Psoas muscle (tissue), 8 donors: Measurements from ENCODE around the gene KCNQ5. TPM values are rescaled to one million over a fixed set of nuclear protein-coding genes. Genes with fewer than 3 reads are reported as not detected.

Experiments used
- ATAC-seq, 4 donors: fragments of 200-7000 bp; cut with Tn5 transposase; one replicate each; pipeline ENCODE4 v1.9.1; 2020; ENCODE audit warnings: moderate library complexity in 3 of 4, mild to moderate bottlenecking in 2 of 4
- DNase-seq, 2 donors: peaks; one replicate each; pipeline ENCODE4 v3.0.0-alpha.2; 2020
- H3K27ac ChIP-seq: fragments of 200-600 bp; one replicate; pipeline ENCODE4 v1.8.0; 2022
- H3K27me3 ChIP-seq, 3 donors: fragments of 200-600 bp in 1 of 3; one replicate each; pipeline versions ENCODE4 v1.6.1 to v1.8.0; 2013 to 2022; ENCODE audit warnings: low read length in 2 of 3, mild to moderate bottlenecking in 2 of 3, moderate library complexity in 1 of 3; ENCODE audit not compliant: insufficient read depth in 3 of 3
- H3K36me3 ChIP-seq, 2 donors: fragments of 200-600 bp in 1 of 2; one replicate each; pipeline versions ENCODE4 v1.6.1 to v1.8.0; 2013 to 2022; ENCODE audit warnings: low read depth in 1 of 2, mild to moderate bottlenecking in 1 of 2, moderate library complexity in 1 of 2; ENCODE audit not compliant: insufficient read depth in 1 of 2
- H3K4me1 ChIP-seq: fragments of 200-600 bp; one replicate; pipeline ENCODE4 v1.8.0; 2022
- H3K4me3 ChIP-seq: fragments of 200-600 bp; one replicate; pipeline ENCODE4 v1.8.0; 2022; ENCODE audit warnings: mild to moderate bottlenecking
- H3K9me3 ChIP-seq: fragments of 200-600 bp; one replicate; pipeline ENCODE4 v1.8.0; 2022
- CTCF ChIP-seq: fragments of 200-600 bp; IDR thresholded peaks from one replicate; pipeline ENCODE4 v1.8.0; 2022; ENCODE audit warnings: antibody characterized with exemption
- WGBS, 3 donors: extraction: QIAGEN DNeasy Blood & Tissue Kit; methylation state at CpG; one replicate each; pipeline versions ENCODE4 v1.1.6 to v1.1.7; 2013; 5-methylcytosine and 5-hydroxymethylcytosine counted together
- intact Hi-C, 2 donors: fragments of 100-400 bp; cut with DNase I; formaldehyde crosslinking; loops; one replicate each; pipeline versions ENCODE4 v1.11.0 to v1.14.2; 2022
- polyA plus RNA-seq, 3 donors: library from polyadenylated mRNA; stranded (reverse); fragments of 200-250 nt; gene quantifications; one replicate each; pipeline ENCODE4 v1.2.3, GENCODE V29; 2013
- total RNA-seq, 4 donors: library from RNA; stranded (reverse); fragmentation: NEBNext Ultra II Directional in 2 of 4; extraction: Animal tissue kit (Norgen Biotek cat#: 25700) in 2 of 4; gene quantifications; one replicate each; pipeline versions ENCODE4 v1.2.1 to v1.2.4, GENCODE V29; 2021 to 2023
- donor health status: healthy with polysubstance abuse.
- donor health status: DM: no; HTN: no; CAD: no; lungs with moderate emphysema.
- donor health status: Bipolar disorder and iron deficiency.
- donor health status: healthy.
- donor health status: DM: yes; HTN: yes; CAD: no.
- donor health status: DM: no; HTN: no; CAD: no.
- donor health status: DM: no; HTN: no; CAD: no.
- donor health status: DM: yes; HTN: yes; CAD: no.

Gene KCNQ5
- total and polyA plus RNA-seq, 7 donors, result 4.4 to 90.7 (median 25.7) TPM

GRCh38 chr6:73041051-73041450, 419.2 kb downstream of the KCNQ5 start:
- H3K9me3 ChIP-seq, result peaks cover 12% of the 10 kb centered on the region
- H3K36me3 ChIP-seq, result no peaks in the 10 kb centered on the region
- ATAC-seq, result peak in 1 of 4 donors; percentile 15
- intact Hi-C loops, result no loop called here
- peak overlapping the region; percentile 14 for H3K27ac ChIP-seq
- 24 to 47% (median 35%) methylated on average over 3 of the region's 3 CpGs for WGBS, 3 donors
- peaks cover 36% of the 10 kb centered on the region for H3K4me1 ChIP-seq
- TF ChIP-seq CTCF, result no peak
- no peak for DNase-seq
- H3K27me3 ChIP-seq, result no peaks in the 10 kb centered on the region
- H3K4me3 ChIP-seq, result no peak overlapping the region

GRCh38 chr6:73042892-73043291, 421.0 kb downstream of the KCNQ5 start:
- WGBS, 3 donors, result 95 to 98% (median 97%) methylated on average over 1 of the region's 1 CpG
- no peaks in the 10 kb centered on the region for H3K27me3 ChIP-seq
- ATAC-seq (peak in 1 of 4 donors; percentile 12), DNase-seq (no peak)
- intact Hi-C loops, result no loop called here
- H3K4me3 ChIP-seq, result no peak overlapping the region
- no peak overlapping the region for H3K27ac ChIP-seq
- H3K4me1 ChIP-seq, result peaks cover 38% of the 10 kb centered on the region
- no peaks in the 10 kb centered on the region for H3K36me3 ChIP-seq
- peaks cover 11% of the 10 kb centered on the region for H3K9me3 ChIP-seq
- no peak for TF ChIP-seq CTCF

GRCh38 chr6:73043446-73043845, 421.6 kb downstream of the KCNQ5 start:
- Histone ChIP-seq H3K27ac (no peak overlapping the region), H3K4me1 (peaks cover 38% of the 10 kb centered on the region), H3K27me3 (no peaks in the 10 kb centered on the region), H3K36me3 (no peaks in the 10 kb centered on the region), H3K4me3 (no peak overlapping the region), H3K9me3 (peaks cover 6% of the 10 kb centered on the region)
- DNase-seq (no peak), ATAC-seq (no peak)
- WGBS, 3 donors, result 68 to 79% (median 74%) methylated on average over 1 of the region's 1 CpG
- intact Hi-C loops, result no loop called here
- no peak for TF ChIP-seq CTCF

GRCh38 chr6:73045609-73046008, 423.7 kb downstream of the KCNQ5 start:
- intact Hi-C loops, result no loop called here
- Histone ChIP-seq H3K4me3 (no peak overlapping the region), H3K36me3 (no peaks in the 10 kb centered on the region), H3K27me3 (no peaks in the 10 kb centered on the region), H3K27ac (no peak overlapping the region), H3K4me1 (peaks cover 34% of the 10 kb centered on the region), H3K9me3 (no peaks in the 10 kb centered on the region)
- 33 to 62% (median 40%) methylated on average over 2 of the region's 2 CpGs for WGBS, 3 donors
- no peak for TF ChIP-seq CTCF
- no peak for DNase-seq
- peak in 2 of 4 donors; percentile 58 to 68 for ATAC-seq

GRCh38 chr6:73047801-73048200, 425.9 kb downstream of the KCNQ5 start:
- ATAC-seq (no peak), DNase-seq (no peak)
- no peaks in the 10 kb centered on the region for H3K36me3 ChIP-seq
- 29 to 38% (median 36%) methylated on average over 2 of the region's 2 CpGs for WGBS, 3 donors
- intact Hi-C loops, result no loop called here
- no peak overlapping the region for H3K4me3 ChIP-seq
- H3K4me1 ChIP-seq, result peaks cover 20% of the 10 kb centered on the region
- H3K27ac ChIP-seq, result no peak overlapping the region
- H3K27me3 ChIP-seq, result no peaks in the 10 kb centered on the region
- H3K9me3 ChIP-seq, result no peaks in the 10 kb centered on the region
- no peak for TF ChIP-seq CTCF
